ENCODE data around the gene QTRT2.

Gene QTRT2

GRCh38 chr3:114127517-114127916 is 71.0 kb downstream of the QTRT2 start:
- no peak for DNase-seq

- DNase-seq: no peak
Measured at GRCh38 chr3:114128231-114128630, 71.7 kb downstream of the QTRT2 start.

- DNase-seq: no peak
Measured at GRCh38 chr3:114128826-114129225, 72.3 kb downstream of the QTRT2 start.

DNA sequence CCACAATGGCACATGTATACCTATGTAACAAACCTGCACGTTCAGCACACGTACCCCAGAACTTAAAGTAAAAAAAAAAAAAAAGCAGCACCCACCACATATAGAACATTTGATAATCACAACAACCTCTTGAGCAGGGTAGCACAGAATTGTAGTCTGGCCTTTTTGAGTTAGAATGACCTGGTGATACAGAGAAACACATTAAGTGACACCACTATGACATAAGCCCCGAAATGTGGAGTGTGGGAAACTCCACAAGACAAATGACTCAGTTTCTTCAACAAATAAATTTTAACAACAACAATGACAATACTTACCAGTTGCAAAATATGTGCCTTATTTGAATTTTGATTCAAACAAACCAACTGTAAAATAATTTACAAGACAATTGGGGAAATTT is 76.0 kb downstream of the QTRT2 start:
- no peak for DNase-seq

GRCh38 chr3:114133947-114134346 is 77.4 kb downstream of the QTRT2 start:
- DNase-seq: no peak
